ENCODE results near the gene MON2. TPM values are rescaled to one million over a fixed set of nuclear protein-coding genes. Genes with fewer than 3 reads are reported as not detected.
A peak's percentile ranks its signal among the peaks of the same experiment; 100 is the strongest.

Gene MON2
- total RNA-seq, 1 donor from 2014 or later = 43.4 TPM

GRCh38 chr12:62603061-62603810 lies 136.6 kb downstream of the MON2 start:
- DNase-seq = peak; percentile 85
- Mint-ChIP-seq H3K27me3 (ENCODE audit: unreplicated experiment) (peaks cover 10% of the 10 kb centered on the region), H3K4me1 (ENCODE audit: low read depth, unreplicated experiment) (peaks cover 14% of the 10 kb centered on the region), H3K4me3 (ENCODE audit: unreplicated experiment) (peak overlapping the region; percentile 93), H3K36me3 (ENCODE audit: unreplicated experiment) (no peaks in the 10 kb centered on the region), H3K27ac (ENCODE audit: unreplicated experiment) (peak overlapping the region; percentile 89), H3K9me3 (ENCODE audit: unreplicated experiment) (peaks cover 10% of the 10 kb centered on the region)
- peak; percentile 31 for TF ChIP-seq CTCF (IDR thresholded peaks at IDR 0.05; ENCODE audit: partially characterized antibody, unreplicated experiment)

GRCh38 chr12:62603811-62604098 lies 137.1 kb downstream of the MON2 start:
- H3K4me3 Mint-ChIP-seq (ENCODE audit: unreplicated experiment) = peak overlapping the region; percentile 93
- H3K27ac Mint-ChIP-seq (ENCODE audit: unreplicated experiment) = peak overlapping the region; percentile 89
- H3K27me3 Mint-ChIP-seq (ENCODE audit: unreplicated experiment) = peaks cover 10% of the 10 kb centered on the region
- peaks cover 10% of the 10 kb centered on the region for H3K9me3 Mint-ChIP-seq (ENCODE audit: unreplicated experiment)
- peaks cover 14% of the 10 kb centered on the region for H3K4me1 Mint-ChIP-seq (ENCODE audit: low read depth, unreplicated experiment)
- no peak for TF ChIP-seq CTCF (IDR thresholded peaks at IDR 0.05; ENCODE audit: partially characterized antibody, unreplicated experiment)
- no peaks in the 10 kb centered on the region for H3K36me3 Mint-ChIP-seq (ENCODE audit: unreplicated experiment)
- no peak for DNase-seq

DNA sequence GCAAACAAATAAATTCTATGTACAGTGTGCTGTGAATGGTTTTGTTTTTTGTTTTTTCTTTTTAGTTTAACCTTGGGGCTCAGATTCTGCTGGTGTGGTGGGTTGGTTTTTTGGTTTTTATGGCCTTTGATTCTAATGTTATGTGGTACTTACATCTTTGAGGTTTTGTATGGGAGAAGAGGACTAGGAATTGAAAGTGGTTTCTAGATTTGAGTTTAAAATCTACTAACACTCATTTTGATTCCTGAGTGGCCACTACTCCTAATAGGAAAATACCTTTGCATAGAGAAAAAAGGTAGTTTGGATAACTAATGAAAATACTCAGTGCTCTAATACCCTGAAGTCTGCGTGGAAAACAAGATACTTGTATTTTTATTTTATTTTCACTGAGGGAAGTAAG lies 137.7 kb downstream of the MON2 start:
- peak overlapping the region; percentile 93 for H3K4me3 Mint-ChIP-seq (ENCODE audit: unreplicated experiment)
- peak overlapping the region; percentile 89 for H3K27ac Mint-ChIP-seq (ENCODE audit: unreplicated experiment)
- H3K9me3 Mint-ChIP-seq (ENCODE audit: unreplicated experiment) = peaks cover 10% of the 10 kb centered on the region
- no peak for DNase-seq
- peaks cover 14% of the 10 kb centered on the region for H3K4me1 Mint-ChIP-seq (ENCODE audit: low read depth, unreplicated experiment)
- H3K27me3 Mint-ChIP-seq (ENCODE audit: unreplicated experiment) = peaks cover 10% of the 10 kb centered on the region
- H3K36me3 Mint-ChIP-seq (ENCODE audit: unreplicated experiment) = no peaks in the 10 kb centered on the region
- no peak for TF ChIP-seq CTCF (IDR thresholded peaks at IDR 0.05; ENCODE audit: partially characterized antibody, unreplicated experiment)

DNA sequence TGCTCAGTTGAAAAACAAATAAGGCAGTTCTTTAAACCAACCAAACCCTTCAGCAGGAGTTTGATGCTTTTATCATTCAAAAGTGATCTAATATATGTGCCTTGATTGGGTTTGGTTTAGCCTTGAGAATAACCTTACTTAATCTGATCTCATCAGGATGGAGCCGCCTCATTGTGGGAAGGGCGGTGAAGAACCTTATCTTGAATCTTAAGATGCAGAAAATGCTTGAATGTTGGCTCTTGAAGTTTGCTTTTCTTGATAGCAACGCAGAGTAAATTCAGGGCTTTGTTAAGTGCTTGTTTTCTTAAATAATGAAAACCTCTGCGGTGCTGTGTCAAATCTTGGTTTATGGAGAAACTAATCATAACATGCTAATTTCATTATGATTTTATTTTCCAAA lies 138.2 kb downstream of the MON2 start:
- no peak for DNase-seq
- TF ChIP-seq CTCF (IDR thresholded peaks at IDR 0.05; ENCODE audit: partially characterized antibody, unreplicated experiment) = no peak
- Mint-ChIP-seq H3K27me3 (ENCODE audit: unreplicated experiment) (peaks cover 10% of the 10 kb centered on the region), H3K4me1 (ENCODE audit: low read depth, unreplicated experiment) (peaks cover 14% of the 10 kb centered on the region), H3K36me3 (ENCODE audit: unreplicated experiment) (no peaks in the 10 kb centered on the region), H3K9me3 (ENCODE audit: unreplicated experiment) (peaks cover 10% of the 10 kb centered on the region), H3K4me3 (ENCODE audit: unreplicated experiment) (peak overlapping the region; percentile 93), H3K27ac (ENCODE audit: unreplicated experiment) (peak overlapping the region; percentile 67)

DNA sequence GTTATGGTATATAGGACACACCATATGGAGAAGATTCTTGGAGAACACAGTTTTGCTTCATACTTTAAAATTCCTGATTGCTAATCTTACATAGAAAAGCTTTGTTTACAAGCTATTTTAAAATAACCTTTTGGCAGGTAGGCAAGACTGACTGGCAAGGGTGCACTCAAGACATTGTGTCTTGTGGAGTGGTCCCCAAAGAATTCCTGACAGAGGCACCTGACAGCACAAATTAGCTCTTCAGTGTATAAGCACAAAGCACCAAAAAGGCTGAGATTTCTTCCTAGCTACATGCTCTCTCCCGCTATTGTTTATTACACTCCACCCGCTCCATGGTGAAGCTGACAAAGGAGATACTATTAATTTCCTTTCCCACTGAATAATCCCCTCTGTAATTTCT lies 139.4 kb downstream of the MON2 start:
- peaks cover 10% of the 10 kb centered on the region for H3K27me3 Mint-ChIP-seq (ENCODE audit: unreplicated experiment)
- H3K9me3 Mint-ChIP-seq (ENCODE audit: unreplicated experiment) = peaks cover 10% of the 10 kb centered on the region
- peaks cover 13% of the 10 kb centered on the region for H3K4me1 Mint-ChIP-seq (ENCODE audit: low read depth, unreplicated experiment)
- peak overlapping the region; percentile 44 for H3K27ac Mint-ChIP-seq (ENCODE audit: unreplicated experiment)
- peak overlapping the region; percentile 93 for H3K4me3 Mint-ChIP-seq (ENCODE audit: unreplicated experiment)
- no peak for TF ChIP-seq CTCF (IDR thresholded peaks at IDR 0.05; ENCODE audit: partially characterized antibody, unreplicated experiment)
- H3K36me3 Mint-ChIP-seq (ENCODE audit: unreplicated experiment) = no peaks in the 10 kb centered on the region
- DNase-seq = no peak

Measured in glutamatergic neuron (in vitro differentiated cells).